ENCODE data around the gene RNF40.

DNA sequence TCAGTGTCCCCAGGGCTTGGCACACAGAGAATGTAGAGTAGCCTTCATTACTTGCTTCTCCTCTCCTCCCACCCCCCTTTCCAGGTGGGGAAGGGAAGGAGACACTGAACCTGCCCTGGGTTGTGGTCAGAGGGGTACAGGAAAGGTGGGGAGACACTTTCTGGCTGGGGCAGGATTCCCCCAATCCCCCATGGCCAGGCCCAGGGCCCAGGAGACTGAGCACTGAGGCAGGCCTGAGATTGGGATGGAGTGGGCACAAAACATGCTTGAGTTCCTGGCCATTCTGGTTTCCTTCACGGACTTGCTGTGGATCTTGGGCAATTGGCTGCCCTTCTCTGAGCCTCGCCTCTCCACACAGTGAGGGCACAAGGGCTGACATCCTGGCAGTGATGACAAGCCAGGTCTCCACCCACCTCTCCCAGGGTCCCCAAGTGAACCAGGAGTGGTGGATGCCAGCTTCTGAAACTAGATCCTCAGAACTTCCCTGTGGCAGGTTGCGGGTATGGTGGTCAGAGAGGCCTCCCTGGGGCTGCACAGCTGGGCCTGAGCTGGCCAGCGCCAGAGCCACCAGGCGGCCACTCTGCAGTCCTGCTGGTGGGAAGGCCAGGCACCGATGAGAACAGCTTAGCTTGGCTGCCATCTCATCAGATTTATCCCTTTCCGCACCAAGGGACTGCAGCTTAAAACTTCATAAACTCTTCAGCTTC, 15.6 kb downstream of the RNF40 start:
- TF ChIP-seq EZH2 (IDR thresholded peaks at IDR 0.05; ENCODE audit: insufficient read depth, low read length) = no peak
- TF ChIP-seq, protein P1, sequence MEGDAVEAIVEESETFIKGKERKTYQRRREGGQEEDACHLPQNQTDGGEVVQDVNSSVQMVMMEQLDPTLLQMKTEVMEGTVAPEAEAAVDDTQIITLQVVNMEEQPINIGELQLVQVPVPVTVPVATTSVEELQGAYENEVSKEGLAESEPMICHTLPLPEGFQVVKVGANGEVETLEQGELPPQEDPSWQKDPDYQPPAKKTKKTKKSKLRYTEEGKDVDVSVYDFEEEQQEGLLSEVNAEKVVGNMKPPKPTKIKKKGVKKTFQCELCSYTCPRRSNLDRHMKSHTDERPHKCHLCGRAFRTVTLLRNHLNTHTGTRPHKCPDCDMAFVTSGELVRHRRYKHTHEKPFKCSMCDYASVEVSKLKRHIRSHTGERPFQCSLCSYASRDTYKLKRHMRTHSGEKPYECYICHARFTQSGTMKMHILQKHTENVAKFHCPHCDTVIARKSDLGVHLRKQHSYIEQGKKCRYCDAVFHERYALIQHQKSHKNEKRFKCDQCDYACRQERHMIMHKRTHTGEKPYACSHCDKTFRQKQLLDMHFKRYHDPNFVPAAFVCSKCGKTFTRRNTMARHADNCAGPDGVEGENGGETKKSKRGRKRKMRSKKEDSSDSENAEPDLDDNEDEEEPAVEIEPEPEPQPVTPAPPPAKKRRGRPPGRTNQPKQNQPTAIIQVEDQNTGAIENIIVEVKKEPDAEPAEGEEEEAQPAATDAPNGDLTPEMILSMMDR (IDR thresholded peaks at IDR 0.05; ENCODE audit: insufficient read depth, low read depth, low read length) = no peak
